ENCODE data around the gene LMX1B. TPM values are rescaled to one million over a fixed set of nuclear protein-coding genes. Genes with fewer than 3 reads are reported as not detected.

LMX1B gene
- polyA plus RNA-seq, 1 donor (not counting 4 experiments of a cell fraction or from before 2014, with no cell fraction given) = 0.24 TPM

DNA sequence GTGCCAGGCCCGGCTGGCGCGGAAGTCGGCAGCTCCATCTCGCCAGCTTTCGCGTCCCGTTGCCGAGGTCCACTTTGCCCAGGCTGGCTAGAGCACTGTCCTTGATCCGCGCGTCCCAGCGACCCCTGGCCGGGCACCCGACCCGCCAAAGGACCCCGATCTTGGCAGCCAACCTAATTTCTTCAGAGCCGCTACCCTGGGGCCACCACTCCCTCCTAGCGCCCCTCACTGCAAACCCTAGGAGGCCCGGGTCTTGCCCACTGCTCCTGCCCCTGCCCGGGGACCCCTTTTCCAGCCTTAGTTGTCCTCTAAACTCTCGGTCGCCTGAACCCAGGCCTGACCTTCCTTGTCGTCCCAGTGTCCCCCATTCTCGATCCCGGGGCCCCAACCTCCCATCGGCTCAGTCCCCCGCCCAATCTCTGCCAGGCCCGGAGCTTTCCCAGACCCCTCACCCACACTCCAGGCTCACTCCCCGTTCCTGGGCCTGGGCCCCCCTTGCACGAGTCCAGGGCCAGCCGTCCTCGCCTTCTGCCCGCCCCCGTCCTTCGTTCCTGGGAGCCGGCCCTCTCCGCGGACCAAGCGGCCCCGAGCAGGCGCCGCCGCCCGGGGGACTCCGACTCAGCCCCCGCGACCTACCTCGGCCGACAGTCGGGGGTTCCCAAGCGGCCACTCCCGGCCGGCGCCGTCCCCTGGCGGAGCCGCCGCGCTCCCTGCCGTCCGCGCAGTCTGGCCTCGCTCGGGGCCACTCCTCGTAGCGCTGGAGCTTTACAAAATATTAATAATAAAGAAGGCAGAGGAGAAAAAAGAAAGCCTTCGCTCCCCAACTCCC lies 701 bp upstream of the LMX1B start:
- FAIRE-seq = no peak
- TF ChIP-seq CTCF (optimal IDR thresholded peaks at IDR 0.05 in 1 of 3, IDR thresholded peaks at IDR 0.05 in 1 of 3, conservative IDR thresholded peaks at IDR 0.05 in 1 of 3; ENCODE audit: extremely low read depth in 1 of 3, insufficient read depth in 2 of 3, low read length in 3 of 3) = no peak
- TF ChIP-seq EZH2 (IDR thresholded peaks at IDR 0.05; ENCODE audit: low read length) = peak; percentile 80
- no peaks in the 10 kb centered on the region for H3K9me3 ChIP-seq (ENCODE audit: control insufficient read depth, low read depth, low read length)
- H3K79me2 ChIP-seq (ENCODE audit: control insufficient read depth, insufficient read depth, low read length) = no peaks in the 10 kb centered on the region
- DNase-seq (ENCODE audit: low read depth, low spot score) = no peak
- H3K4me2 ChIP-seq (ENCODE audit: control insufficient read depth, extremely low read depth, insufficient read depth, low read depth, low read length) = peak overlapping the region; percentile 58
- peaks cover 47% of the 10 kb centered on the region for H3K27me3 ChIP-seq (ENCODE audit: control insufficient read depth, extremely low read depth, insufficient read depth, low read length)
- H2AFZ ChIP-seq (ENCODE audit: control insufficient read depth, low read length) = peak overlapping the region; percentile 26
- dilution Hi-C loops (cut with MboI; ENCODE audit: extremely low pct_ligation_motif_present, low sequenced_read_pairs) = no loop called here
- H3K4me3 ChIP-seq (ENCODE audit: control insufficient read depth in 2 of 3, extremely low read depth in 1 of 3, insufficient read depth in 2 of 3, low read depth in 1 of 3, low read length in 3 of 3) = peak overlapping the region; percentile 33 to 54 (median 48)
- no peak overlapping the region for H3K27ac ChIP-seq (ENCODE audit: control insufficient read depth, insufficient read depth, low read length)
- no peaks in the 10 kb centered on the region for H3K9me1 ChIP-seq (ENCODE audit: control insufficient read depth, extremely low read depth, insufficient read depth, low read length)
- peak overlapping the region; percentile 28 for H3K9ac ChIP-seq (ENCODE audit: control insufficient read depth, extremely low read depth, insufficient read depth, low read length)
- peaks cover 9% of the 10 kb centered on the region for H3K4me1 ChIP-seq (ENCODE audit: control insufficient read depth, extremely low read depth, insufficient read depth, low read length)
- H4K20me1 ChIP-seq (ENCODE audit: control insufficient read depth, extremely low read depth, insufficient read depth, low read length) = no peaks in the 10 kb centered on the region
- H3K36me3 ChIP-seq (ENCODE audit: control insufficient read depth in 2 of 2, extremely low read depth in 1 of 2, insufficient read depth in 2 of 2, low read length in 2 of 2) = no peaks in the 10 kb centered on the region

- Histone ChIP-seq H3K27me3 (ENCODE audit: control insufficient read depth, extremely low read depth, insufficient read depth, low read length) (peaks cover 47% of the 10 kb centered on the region), H3K4me3 (ENCODE audit: control insufficient read depth in 2 of 3, extremely low read depth in 1 of 3, insufficient read depth in 2 of 3, low read depth in 1 of 3, low read length in 3 of 3) (peak overlapping the region in 1 of 3 experiments; percentile 48), H3K9me1 (ENCODE audit: control insufficient read depth, extremely low read depth, insufficient read depth, low read length) (no peaks in the 10 kb centered on the region), H3K4me2 (ENCODE audit: control insufficient read depth, extremely low read depth, insufficient read depth, low read depth, low read length) (peak overlapping the region; percentile 51), H2AFZ (ENCODE audit: control insufficient read depth, low read length) (no peak overlapping the region), H3K9me3 (ENCODE audit: control insufficient read depth, low read depth, low read length) (no peaks in the 10 kb centered on the region), H4K20me1 (ENCODE audit: control insufficient read depth, extremely low read depth, insufficient read depth, low read length) (no peaks in the 10 kb centered on the region), H3K79me2 (ENCODE audit: control insufficient read depth, insufficient read depth, low read length) (no peaks in the 10 kb centered on the region), H3K27ac (ENCODE audit: control insufficient read depth, insufficient read depth, low read length) (no peak overlapping the region), H3K9ac (ENCODE audit: control insufficient read depth, extremely low read depth, insufficient read depth, low read length) (no peak overlapping the region), H3K36me3 (ENCODE audit: control insufficient read depth in 2 of 2, extremely low read depth in 1 of 2, insufficient read depth in 2 of 2, low read length in 2 of 2) (no peaks in the 10 kb centered on the region), H3K4me1 (ENCODE audit: control insufficient read depth, extremely low read depth, insufficient read depth, low read length) (peaks cover 9% of the 10 kb centered on the region)
- DNase-seq (ENCODE audit: low read depth, low spot score) (no peak), FAIRE-seq (no peak)
- TF ChIP-seq CTCF (optimal IDR thresholded peaks at IDR 0.05 in 1 of 3, IDR thresholded peaks at IDR 0.05 in 1 of 3, conservative IDR thresholded peaks at IDR 0.05 in 1 of 3; ENCODE audit: extremely low read depth in 1 of 3, insufficient read depth in 2 of 3, low read length in 3 of 3) = no peak
- TF ChIP-seq EZH2 (IDR thresholded peaks at IDR 0.05; ENCODE audit: low read length) = no peak
- dilution Hi-C loops (cut with MboI; ENCODE audit: extremely low pct_ligation_motif_present, low sequenced_read_pairs) = no loop called here
Observed at GRCh38 chr9:126614088-126614454, 343 bp downstream of the LMX1B start.
